HG03095 (cell line): ENCODE data around the gene VEPH1.

Source experiments
- ATAC-seq: cut with Tn5 transposase; IDR thresholded peaks from one replicate; pipeline ENCODE4 v1.9.1; 2021; ENCODE audit warnings: moderate library complexity; ENCODE audit not compliant: unreplicated experiment

Gene VEPH1

DNA sequence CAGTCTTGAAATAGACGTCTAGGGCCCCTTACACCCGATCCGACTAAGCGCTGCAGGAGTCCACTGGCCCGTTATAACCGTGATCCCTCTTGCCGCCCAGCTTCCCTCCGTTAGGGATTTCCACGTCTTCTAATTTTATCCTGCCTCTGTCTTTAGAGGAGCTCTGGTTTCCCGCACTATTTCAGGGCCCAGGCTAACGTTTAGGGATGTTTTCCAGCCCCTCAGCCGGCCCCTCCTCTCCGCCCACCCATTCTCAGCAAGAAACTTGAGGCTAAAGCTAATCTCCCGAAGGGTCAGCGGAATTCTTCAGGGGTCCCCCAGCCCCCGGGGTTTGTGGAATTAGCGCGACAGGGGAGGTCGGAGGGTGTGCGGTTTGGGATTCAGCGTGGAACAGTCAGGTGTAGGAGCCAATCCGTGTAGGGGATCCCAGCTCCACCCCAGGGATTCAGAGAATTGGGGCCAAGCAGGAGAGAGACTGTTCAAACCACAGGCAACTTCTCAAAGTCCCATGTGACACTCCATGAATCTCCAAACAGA is 65.0 kb downstream of the VEPH1 start:
- no peak for ATAC-seq

DNA sequence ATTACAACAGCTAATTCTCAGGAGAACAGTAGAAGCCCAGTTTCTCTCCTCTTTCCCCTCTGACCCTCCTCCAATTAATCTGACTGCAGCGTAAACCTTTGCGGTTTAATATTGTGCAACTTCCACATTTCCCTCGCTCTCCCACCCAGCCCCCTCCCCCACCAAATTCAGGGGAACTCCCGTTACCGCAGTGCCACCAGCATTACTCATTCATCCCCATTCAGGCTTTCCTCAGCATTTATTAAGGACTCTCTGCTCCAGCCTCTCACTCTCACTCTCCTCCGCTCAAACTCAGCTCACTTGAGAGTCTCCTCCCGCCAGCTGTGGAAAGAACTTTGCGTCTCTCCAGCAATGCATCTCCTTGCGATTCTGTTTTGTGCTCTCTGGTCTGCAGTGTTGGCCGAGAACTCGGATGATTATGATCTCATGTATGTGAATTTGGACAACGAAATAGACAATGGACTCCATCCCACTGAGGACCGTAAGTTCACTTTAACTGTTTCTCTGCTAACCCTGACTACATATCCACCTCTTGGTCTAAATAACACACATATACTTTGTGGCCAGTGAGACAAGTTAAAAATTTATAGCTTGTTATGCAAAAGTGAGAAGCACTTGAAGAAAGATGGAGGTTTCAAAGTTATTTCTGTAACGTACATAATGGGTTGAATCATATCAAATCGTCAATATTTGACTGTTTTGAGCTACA is 66.5 kb downstream of the VEPH1 start, which contains the start of gene PTX3:
PTX3 (plus strand) TSS at position 268 of the 709 bp plus-strand sequence; CDS start at position 352, 84 bp downstream.
- no peak for ATAC-seq

DNA sequence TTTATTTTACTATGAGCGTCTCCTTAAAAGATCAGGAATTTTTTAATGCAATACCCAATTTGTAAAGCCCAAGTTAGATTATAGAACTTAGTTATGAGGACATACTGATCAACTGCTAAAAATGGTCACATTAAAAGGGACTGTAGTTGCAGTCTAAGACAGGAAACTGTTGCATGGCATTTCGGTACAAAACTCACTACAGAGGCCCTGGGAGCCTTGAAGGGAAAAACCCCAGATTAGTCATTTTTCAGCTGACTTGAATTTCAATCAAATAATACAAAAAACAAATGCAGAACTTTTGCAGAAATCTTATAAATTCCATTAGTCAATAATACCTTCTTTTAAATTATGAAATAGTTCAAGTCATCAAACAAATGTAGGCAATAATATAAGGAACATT is 73.5 kb downstream of the VEPH1 start:
- ATAC-seq, result no peak

DNA sequence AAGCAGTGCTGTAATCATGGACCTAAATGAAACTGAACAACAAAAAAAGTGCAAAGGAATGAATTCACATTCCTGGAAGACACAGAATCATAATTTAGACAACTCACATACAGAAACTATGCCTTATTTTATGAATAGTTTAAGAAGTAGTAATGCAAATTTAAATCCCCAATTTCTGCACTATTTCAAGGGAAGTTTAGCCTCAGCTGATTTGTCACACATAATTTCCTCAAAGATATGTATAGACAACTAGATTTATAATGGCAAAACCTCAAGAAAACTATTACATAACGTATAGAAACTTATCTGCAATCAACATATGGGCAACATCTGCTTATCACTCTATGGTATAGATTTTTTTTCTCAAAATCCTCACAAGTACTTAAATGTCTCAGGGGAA is 74.4 kb downstream of the VEPH1 start:
- ATAC-seq, result no peak

DNA sequence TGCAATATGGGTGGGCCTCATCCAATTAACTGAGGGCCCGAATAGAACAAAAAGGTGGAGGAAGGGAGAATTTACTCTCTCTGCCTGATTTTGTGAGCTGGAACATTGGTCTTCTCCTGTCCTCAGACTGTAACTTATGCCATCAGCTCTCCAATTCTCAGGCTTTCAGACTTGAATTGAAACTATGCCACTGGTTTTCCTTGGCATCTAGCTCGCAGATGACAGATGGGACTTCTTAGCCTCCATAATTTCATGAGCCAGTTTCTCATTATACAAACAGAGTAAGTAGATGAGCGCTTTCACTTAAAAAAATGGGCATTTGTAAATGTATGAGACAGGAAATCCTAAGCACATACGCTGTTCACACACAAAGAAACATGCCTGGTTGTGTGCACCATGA is 75.3 kb downstream of the VEPH1 start:
- ATAC-seq, result no peak

DNA sequence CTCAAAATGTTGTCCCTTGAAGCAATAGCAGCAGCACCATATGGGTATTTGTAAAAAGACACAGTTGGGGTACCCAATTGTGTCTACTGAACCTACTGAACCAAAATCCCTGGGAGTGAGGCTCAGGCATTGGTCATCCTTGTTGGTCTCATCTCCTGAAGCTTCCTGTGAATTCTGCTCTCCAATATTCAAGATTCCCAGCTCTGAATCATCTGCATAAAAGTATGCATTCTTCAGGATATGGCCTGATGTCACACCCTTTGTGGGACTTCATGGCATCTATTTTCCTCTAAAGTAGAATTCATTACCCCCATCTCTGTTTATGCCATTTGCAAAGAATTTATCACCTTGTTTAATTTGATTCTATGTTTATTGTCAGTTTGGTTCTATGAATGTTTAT is 79.9 kb downstream of the VEPH1 start:
- no peak for ATAC-seq

DNA sequence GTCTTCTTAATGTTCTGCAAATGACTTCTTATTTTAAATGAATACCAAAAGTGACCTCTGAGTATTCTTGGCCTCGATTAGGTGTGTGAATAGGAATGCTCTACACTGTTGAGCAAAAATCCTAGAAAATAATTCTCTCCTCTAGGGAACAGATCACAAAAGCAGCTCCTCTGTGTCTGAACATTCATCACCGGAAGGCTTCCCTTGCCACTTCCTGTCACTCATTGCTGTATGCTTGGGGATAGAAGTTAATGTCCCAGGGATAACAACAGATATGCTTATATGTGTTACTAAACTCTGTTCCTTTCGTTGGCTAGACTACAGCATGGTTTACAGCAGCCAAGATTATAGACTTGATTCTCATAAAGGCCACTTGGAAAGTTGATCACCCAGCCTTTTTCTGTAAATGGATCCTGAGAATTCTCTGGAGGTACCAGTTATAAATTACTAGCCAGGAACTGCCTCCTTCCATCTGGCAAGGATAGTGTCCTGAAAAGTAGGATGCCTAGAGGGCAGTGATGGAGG is 82.5 kb downstream of the VEPH1 start:
- ATAC-seq, result no peak

DNA sequence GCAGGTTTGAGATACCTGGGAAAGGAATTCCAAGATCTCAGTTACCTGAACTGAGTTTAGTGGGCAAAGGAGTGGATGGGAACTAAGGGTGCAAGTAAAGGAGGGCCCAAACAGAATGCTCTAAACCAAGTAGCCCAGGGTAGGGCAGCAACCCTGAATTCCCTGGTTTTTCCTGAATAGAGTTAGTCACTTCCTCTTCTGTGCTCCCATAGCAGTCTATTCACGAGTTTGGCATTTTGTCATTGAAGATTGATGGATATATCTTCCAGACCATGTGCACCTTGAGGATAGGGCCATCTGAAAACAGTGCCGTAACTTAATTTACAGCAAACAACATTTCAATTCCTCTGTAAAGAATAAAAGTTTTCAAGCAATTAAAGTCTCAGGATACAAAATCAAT is 85.1 kb downstream of the VEPH1 start:
- no peak for ATAC-seq

DNA sequence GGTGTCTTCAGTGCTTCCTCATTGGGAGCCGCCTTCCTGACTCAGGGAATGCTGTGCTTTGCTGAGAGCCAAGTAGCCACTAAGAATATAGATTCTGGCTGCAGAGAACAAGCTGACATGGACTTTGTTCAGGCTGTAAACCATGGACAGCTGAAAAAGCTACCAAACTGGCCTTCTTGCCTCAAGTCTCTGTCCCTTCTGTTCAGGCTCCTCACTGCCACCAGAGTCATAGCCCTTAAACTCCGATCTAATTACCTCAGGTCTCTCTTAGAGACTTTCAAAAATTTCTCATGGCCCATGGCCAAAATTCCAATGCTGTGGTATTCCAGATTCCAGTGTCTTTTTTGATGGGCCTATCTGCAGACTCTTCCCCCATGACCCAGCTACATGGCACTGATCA is 86.0 kb downstream of the VEPH1 start:
- ATAC-seq, result no peak

DNA sequence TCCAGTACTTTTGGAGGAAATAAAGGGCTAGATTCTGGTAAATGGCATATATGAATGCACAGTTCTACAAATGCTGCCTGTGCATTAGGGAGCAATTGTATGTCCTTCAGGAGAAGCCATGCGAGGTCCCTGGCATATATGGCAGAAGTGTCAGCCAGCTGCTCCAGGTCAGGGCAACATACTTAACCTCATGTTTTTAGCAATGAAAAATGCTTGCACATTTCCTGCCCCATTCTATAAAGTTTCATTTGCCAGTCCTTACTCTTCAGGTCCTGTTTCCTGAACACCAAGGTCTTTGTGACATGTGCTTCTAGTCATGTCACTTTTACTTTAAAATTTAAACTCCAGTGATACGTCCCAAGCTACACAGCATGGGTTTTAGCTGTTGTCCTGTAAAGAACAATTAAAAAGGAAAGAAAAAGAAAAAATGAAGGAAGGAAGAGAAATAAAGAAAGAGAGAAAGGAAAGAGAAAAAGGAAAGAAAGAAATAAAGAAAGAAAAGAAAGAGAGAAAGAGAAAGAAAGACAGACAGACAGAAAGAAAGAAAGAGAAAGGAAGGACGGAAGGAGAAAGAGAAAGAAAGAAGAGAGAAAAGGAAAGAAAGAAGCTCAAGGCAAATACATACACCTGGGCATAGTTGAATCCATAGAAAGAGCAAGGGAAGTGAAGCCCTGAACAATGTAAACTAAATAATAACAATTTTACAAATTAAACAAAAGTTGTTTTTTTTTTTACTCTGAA is 86.7 kb downstream of the VEPH1 start:
- ATAC-seq, result no peak

DNA sequence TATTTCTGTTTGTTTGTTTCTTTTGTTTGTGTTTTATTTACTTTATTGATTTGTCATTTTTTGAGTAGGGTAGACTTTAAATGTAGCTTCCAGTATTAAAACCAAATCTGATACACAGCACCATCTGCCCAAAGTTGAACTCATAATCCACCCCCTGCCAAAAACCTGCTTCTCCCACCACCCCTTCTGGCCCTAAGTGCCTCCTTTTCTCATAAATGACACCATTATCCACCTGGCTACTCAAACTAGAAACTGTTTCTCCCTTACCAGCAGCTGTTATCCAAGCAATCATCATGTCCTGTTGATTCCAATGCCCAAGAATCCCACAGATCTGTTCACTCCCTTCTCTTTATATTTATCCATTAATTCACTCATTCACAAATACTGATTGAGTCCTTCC is 88.4 kb downstream of the VEPH1 start:
- no peak for ATAC-seq

DNA sequence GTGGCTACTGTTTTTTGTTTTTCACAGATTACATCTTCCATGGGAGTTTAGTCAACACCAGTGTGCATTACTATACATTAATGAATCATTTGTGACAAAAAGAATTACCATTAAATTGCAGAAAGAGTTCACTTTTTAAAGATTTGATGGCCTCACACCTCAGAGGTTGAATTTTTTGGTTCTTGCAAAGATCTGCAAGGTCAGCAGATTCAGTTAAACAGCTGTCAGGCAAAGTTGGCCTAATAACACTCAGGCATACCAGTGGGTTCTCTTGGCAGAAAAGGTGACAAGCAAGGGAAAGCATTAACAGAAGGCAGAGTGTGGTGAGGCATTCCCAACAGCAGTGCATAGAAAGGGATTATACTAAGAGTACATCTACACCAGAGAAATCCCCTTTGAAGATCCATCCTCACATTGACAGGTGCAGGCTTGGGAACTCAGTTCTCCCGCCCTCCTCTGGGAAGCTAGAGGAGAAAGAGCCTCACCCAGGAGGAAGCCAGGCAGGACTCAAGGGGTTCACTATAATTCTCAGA is 90.8 kb downstream of the VEPH1 start:
- ATAC-seq, result no peak

DNA sequence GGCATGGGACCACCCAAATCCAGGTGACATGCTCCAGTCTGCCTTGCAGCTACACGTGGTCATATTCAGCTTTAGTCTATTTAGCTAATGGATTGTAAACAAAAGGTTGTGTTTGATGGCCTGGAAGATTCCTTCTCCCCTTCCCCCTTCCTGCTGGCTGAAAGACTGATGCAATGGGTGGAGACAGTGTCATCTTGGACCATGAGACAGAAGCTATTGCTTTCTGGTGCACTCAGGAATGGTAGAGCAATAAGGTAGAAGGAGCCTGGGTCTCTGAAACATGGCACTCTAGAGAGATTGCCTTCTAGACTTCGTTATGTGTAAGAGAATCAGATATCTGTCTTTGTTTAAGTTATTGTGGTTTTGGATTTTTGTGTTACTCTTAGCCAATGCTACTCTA is 92.3 kb downstream of the VEPH1 start:
- ATAC-seq, result no peak

DNA sequence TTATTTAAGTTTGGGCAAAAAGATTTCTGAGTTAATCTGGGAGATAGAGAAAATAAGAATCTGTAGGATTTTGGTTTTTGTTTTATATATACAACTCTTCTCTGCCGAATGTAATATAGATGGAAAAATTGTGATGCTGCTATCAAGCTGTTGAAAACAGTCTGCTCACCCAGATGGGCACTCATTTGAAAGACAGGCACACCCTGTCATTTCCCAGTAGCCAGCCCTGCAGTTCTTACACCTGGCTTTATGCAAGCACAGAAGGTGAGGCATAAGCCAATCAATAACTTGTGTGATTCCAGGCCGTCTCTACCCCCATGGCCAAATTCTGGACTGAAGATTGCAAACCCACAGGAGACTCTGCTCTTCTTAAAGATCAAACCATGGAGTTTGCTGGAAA is 93.7 kb downstream of the VEPH1 start:
- ATAC-seq, result no peak

DNA sequence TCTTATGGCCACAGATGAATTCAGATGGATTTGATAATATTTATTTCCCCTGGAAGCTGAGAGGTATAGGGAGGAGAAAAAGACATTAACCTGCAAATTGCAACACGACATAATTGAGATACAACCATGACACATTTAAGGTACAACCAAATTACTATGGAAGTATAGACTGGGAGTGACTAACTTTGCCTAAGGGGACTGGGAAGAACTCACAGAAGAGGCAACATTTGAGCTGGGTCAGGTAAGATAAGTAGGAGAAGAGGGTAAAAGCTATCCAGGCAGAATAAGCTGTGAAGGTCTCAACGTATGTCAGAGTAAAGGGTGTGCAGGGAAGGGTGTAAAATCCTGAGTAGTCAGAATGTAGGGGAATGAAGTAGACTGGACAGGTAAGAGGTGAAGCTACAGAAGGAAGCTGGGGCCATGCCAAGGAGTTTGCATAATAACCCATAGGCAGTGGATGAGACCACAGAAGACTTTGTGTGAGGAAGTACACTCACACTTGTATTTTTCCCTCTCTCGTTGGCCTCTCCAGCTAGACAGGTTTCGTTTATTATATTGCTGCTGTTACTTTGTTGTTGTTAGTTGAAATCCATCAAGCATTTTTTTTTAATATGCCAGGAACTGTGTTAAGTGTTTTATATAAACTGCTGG is 94.6 kb downstream of the VEPH1 start:
- no peak for ATAC-seq

DNA sequence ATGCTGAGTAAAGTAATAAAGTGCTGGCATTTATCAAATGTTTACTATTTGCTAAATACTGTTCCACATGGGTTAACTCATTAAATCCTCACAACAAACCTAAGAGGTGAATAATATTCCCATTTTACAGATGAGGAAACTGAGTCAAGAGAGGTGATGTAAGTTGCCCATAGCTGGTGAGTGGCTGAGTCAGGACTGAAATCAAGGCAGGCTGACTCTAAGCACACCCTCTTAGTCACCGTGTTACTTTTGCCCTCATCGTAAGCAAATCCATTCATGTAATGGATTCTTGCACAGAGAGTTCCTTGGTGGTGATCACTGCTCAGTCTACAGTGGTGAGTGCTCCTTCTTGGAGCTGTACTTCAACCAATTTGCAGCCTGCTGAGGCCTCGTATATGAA is 95.4 kb downstream of the VEPH1 start:
- ATAC-seq, result no peak

DNA sequence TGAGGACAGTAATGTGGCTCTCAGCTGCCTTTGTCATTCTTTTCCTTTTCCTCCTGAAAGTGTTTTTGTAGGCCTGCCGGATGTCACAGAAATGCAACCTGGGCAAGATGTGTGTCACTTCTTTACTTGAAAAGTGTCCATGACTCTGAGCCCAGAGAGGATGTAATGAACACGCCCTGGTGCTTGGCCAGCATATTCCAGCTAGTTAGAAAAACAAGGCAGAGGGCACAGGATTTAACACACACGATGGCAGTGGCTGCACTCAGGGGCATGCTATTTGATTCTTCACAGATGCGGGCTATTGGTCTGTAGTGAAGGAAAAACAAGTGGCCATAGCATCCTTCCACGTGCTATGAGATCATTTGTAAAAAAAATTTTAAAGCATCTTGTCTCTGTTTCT is 96.8 kb downstream of the VEPH1 start:
- ATAC-seq, result no peak

DNA sequence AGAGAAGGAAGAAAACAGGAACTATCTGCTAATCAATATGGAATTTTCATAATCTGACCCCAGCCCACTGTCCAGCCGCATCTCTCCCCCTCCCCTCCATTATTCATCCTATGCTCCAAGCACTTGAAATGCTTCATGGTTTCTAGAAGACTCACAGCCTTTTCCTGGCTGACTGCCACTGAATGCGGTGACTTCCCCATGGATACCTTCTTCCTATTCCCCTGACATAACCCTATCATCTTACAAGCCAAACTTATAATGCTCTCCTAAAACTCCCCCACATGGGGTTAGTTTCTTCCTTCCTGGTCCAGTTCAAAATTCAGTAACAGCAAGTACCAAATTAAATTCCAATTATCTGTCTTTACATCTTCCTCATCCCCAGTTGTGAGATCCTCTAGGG is 97.8 kb downstream of the VEPH1 start:
- ATAC-seq, result no peak

DNA sequence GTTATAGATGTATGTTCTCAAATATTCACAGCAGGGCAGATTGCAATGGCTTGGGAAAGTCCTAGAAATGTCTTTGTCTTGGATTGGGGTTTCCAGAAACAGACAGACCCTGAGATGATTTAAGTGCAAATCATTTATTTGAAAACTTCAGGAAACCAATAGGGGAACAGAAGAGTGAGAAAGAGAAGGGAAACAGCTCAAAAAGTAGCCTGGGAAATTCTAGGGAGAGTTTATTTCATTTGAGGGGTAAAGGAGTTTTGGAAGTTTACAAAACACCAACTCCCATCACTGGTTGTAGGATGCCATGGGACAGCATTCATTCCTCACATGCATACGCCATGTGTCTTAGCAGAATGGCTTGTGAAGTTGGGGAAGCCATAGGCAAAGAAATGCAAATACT is 98.8 kb downstream of the VEPH1 start:
- no peak for ATAC-seq

DNA sequence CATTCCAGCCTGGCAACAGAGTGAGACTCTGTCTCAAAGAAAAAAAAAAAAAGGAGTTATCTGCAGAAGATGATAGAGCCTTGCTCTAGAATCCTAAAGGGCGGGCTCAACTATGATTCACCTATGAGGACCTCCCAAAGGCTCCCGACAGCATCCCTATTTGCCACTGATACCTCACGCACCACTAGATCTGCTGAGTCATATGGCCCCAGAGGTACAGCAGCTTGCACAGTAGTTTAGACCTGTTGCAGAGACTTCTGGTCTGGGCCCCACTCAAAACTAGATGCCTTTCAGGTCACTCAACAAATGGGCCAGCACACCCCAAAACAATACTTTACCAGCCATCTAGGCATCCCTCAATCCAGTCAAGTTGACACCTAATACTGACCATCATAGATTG is 104.6 kb downstream of the VEPH1 start:
- no peak for ATAC-seq

DNA sequence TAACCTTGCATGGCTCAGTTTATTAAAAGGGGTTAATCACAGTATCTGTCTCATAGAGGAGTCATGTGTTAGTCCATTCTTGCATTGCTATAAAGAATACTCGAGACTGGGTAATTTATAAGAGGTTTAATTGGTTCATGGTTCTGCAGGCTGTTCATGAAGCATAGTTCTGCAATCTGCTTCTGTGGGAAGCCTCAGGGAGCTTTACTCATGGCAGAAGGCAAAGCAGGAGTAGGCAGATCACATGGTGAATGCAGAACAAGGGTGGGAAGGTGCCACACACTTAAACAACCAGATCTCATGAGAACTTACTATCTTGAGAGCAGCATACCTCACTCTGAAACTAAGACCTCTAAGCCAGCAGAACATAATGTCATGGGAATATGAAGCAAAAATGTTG is 108.8 kb downstream of the VEPH1 start:
- no peak for ATAC-seq
